Measurements from ENCODE around the gene PRDM16.
"Not testable (repeated sequence)": the region's sequence is repeated elsewhere in the genome, so short reads cannot be mapped to it uniquely, and the experiment has no call there.

PRDM16 gene

DNA sequence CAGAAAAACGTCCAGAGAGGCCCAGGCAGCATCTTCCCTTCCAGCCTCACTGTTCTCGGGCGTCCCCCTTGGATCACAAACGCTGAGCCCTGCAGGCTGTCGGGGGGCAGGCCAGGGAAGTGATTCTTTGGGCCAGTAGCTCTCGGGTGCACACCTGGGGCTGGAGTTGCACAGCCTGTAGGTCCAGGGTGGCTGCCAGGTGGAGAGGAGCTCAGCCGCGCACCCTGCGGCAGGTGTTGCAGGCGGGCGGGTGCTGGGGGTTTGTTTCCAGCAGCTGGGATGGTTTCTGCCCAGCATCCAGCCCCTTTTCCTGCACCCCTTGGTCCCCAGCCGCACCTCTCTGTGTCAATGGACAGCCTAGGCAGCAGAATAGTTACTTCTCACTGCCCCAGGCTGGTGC lies 15.7 kb downstream of the PRDM16 start:
- DNase-seq = no peak

GRCh38 chr1:3085721-3086120 lies 16.7 kb downstream of the PRDM16 start:
- no peak for DNase-seq

GRCh38 chr1:3086272-3086974 lies 17.4 kb downstream of the PRDM16 start:
- DNase-seq = no peak

DNA sequence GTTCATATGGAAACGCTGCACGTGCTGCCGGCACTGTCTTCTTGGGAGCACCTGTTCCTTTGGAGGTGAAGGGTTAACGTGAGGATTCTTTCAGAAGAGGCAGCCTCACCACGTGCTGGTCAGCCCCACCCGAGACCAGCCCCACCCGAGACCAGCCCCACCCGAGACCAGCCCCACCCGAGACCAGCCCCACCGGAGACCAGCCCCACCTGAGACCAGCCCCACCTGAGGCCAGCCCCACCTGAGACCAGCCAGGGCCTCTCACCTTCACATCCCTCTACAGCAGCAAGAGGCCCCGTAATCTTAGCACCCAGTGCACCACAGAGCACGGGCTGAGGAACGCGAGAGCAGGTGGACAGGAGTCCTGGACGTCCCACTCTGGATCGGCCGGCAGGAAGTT lies 18.0 kb downstream of the PRDM16 start:
- no peak for DNase-seq

GRCh38 chr1:3087946-3088668 lies 19.1 kb downstream of the PRDM16 start:
- DNase-seq = not testable (repeated sequence)

DNA sequence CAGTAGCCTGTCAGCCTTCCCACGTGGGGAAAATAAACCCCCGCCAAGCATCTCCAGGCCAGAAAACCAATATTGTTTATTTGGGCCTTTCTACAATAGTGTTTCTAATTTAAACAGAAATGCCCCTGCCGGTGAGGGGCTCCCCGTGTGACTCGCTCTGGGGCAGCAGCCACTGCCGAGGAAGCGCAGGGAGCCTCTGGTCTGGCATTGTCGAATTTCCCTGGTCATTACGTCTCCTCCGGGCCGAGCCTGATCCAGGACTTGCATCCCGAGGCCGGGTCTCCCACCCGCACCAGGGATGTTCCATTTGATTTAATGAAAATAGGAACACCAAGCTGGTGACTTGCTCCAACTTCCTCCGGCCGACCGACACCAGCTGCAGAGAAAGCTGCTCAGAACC lies 20.5 kb downstream of the PRDM16 start:
- DNase-seq = no peak

- no peak for DNase-seq
Observed at GRCh38 chr1:3091334-3091733, 22.3 kb downstream of the PRDM16 start.

GRCh38 chr1:3092530-3092929 lies 23.5 kb downstream of the PRDM16 start:
- DNase-seq = no peak

- no peak for DNase-seq
Observed at GRCh38 chr1:3093898-3094626, 25.1 kb downstream of the PRDM16 start.

GRCh38 chr1:3094863-3095780 lies 26.1 kb downstream of the PRDM16 start:
- DNase-seq = no peak

DNA sequence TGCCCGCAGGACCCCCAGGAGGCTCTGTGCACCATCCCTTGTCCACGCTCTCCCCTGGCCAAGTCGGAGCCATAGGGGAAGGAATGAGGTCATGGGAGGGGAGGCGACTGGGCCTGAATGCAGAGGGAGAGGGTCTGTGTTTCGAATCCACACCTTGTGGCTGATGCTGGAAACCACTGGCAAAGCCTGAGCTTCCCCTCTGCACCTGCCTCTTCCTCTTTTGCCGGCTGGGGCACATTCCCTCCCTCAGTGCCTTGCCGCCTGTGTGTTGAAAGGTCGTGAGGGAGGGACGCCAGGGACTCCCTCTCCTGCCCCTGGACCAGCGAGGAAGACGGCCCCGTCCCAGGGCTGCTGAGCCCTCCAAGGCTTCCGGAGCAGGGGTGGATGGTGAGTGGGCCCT lies 27.3 kb downstream of the PRDM16 start:
- DNase-seq = no peak

DNA sequence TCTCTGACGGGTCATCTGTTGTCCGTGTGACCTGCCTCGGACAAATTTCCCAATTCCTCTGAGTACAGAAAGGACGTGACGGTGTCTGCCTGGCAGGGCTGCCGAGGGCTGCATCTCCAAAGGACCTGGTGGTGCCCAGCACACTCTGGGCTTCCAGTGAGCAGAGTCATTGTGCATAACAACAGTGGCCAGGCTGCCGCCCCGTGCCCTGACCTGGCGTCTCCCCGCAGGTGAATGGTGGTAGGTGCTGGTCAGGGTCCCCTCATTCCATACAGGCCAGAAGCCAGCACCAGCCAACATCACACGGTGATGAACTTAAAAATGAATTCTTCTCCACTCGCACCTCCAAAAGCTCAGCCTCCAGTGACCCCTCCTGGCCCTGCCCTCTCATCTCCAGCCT lies 28.2 kb downstream of the PRDM16 start:
- no peak for DNase-seq

- DNase-seq = no peak
Observed at GRCh38 chr1:3097861-3098260, 28.9 kb downstream of the PRDM16 start.

GRCh38 chr1:3099861-3100260 lies 30.9 kb downstream of the PRDM16 start:
- no peak for DNase-seq

- no peak for DNase-seq
Observed at GRCh38 chr1:3101124-3101939, 32.3 kb downstream of the PRDM16 start.

GRCh38 chr1:3102641-3103040 lies 33.6 kb downstream of the PRDM16 start:
- DNase-seq = no peak

DNA sequence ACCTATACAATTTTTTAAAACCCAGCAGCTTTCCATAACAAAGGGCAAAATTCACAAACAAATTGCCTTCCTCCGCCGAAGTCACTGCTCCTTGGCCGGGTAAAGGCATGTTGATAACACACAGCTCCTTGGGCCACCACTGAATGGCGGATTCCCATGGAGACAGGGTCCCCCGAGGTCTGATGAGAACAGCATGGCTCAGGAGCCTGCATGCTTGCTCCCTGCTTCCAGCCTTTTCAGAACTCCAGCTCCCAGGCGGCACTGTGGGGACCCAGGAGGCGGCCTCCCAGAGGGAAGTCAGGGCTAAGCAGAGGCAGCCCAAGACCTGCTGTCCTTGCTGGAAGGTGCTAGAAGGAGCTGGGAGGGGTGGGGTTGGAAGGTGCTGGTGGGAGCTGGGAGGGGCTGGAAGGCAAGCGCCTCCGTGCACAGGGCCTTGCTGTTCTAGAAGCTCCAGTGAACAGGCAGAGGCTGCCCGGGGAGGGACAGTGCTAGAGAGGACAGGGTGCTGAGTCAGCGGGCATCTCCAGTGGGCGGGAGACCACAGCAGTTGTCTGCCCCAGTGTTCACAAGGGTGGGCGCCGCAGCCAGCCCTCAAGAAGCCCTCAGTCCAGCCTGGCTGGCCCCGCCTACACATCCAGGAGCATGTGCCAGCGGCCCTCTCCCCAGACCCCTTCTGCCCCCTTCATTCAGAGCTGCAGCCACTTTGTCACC lies 35.1 kb downstream of the PRDM16 start:
- DNase-seq = no peak

DNA sequence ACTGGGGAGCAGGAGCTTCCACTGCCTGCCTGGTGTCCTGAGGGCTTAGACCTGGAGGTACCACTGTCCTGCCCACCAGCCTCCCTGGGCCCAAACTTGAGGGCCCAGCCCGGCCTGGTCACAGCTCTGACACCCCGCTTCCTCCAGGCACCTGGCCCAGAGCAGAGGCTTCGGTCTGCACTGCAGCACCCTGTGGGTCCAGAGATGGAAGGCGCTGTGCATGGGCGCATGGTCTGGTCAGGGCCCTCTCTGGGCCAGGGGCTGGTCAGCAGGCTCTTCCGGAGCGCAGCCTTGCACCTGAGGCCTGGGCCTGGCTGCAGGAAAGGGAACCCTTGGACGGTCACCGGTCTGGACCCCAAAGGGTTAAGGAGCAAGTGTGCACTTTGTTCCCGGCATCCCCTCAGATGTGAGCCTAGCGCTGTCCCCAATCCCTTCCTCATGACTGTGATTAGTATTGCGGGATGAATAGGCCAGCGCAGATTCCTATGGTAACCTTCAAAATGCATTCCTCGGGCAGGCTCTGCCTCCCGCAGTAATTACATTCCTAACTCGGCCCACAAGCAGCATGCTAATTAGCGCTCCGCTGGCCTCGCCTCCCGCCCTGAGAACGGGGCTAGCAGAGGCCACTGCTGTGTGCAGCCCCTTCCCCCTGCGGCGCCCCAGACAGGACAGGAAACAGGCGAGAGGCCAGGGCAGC lies 36.3 kb downstream of the PRDM16 start:
- DNase-seq = no peak

DNA sequence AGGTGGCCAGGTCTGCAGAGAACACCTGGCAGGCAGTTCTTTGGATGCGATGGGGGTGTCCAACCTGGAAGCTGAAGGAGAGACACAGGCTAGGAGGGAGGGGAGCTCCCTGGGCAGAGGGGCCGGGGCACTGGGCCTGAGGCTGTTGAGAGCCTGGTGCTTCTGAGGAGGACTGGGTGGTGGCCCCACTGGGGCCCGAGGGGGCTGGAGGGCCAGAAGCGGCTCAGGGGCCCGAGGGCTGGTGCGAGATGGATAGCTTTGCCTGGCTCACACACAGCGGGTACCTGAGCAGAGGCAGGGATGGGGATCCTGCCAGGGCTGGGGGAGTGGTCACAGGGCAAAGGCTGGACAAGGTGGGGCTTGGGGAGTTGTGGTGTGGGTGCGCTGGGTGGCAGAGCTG lies 37.2 kb downstream of the PRDM16 start:
- no peak for DNase-seq

- DNase-seq = no peak
Observed at GRCh38 chr1:3107201-3107600, 38.2 kb downstream of the PRDM16 start.

GRCh38 chr1:3109355-3109754 lies 40.4 kb downstream of the PRDM16 start:
- DNase-seq = no peak
